HepG2 (cell line): ENCODE results near the gene CTRB2. TPM values are rescaled to one million over a fixed set of nuclear protein-coding genes. Genes with fewer than 3 reads are reported as not detected.

Experiments used
- ATF7-NPFF ChIP-seq: sonication (generic); formaldehyde crosslinking; IDR thresholded peaks from 2 replicates; pipeline ENCODE4 v1.8.1; 2023; ENCODE audit warnings: mild to moderate bottlenecking, low read depth, missing genetic modification reagents, moderate library complexity
- HCFC1 ChIP-seq: fragments of 150-350 bp; IDR thresholded peaks from 2 replicates; pipeline ENCODE4 v1.6.1; 2014; ENCODE audit warnings: low read depth, low read length
- HMGXB3 ChIP-seq: sonication (generic); formaldehyde crosslinking; IDR thresholded peaks from 2 replicates; pipeline ENCODE4 v1.4.0; 2020; ENCODE audit warnings: missing genetic modification reagents, borderline replicate concordance
- ISX ChIP-seq: sonication (generic); formaldehyde crosslinking; conservative IDR thresholded peaks from 2 replicates; pipeline ENCODE4 v1.5.0; 2020; ENCODE audit warnings: missing genetic modification reagents
- KDM1A ChIP-seq: IDR thresholded peaks from 2 replicates; pipeline ENCODE4 v1.6.1; 2016; ENCODE audit warnings: missing compliant biosample characterization
- KLF16 ChIP-seq, 2 experiments: sonication (generic) in 1 of 2; formaldehyde crosslinking in 1 of 2; IDR thresholded peaks; 2 replicates each; pipeline versions ENCODE4 v1.6.1 to v1.8.0; 2016 to 2023; ENCODE audit warnings: missing genetic modification reagents in 2 of 2, missing compliant biosample characterization in 1 of 2
- MAZ ChIP-seq, 2 experiments: sonication (generic) in 1 of 2; formaldehyde crosslinking in 1 of 2; IDR thresholded peaks; 2 replicates each; pipeline versions ENCODE4 v1.5.0 to v1.6.1; 2012 to 2020; ENCODE audit warnings: low read depth in 2 of 2, mild to moderate bottlenecking in 2 of 2, borderline replicate concordance in 1 of 2, improper control_type of control experiment in 1 of 2, low read length in 1 of 2, missing genetic modification reagents in 1 of 2, moderate library complexity in 1 of 2
- REXO4 ChIP-seq: sonication (generic); formaldehyde crosslinking; IDR thresholded peaks from 2 replicates; pipeline ENCODE4 v1.8.0; 2022; ENCODE audit warnings: missing genetic modification reagents, mild to moderate bottlenecking, borderline replicate concordance
- RFXANK ChIP-seq: IDR thresholded peaks from 2 replicates; pipeline ENCODE4 v1.6.1; 2016
- SOX6 ChIP-seq, 2 experiments: fragments of 450-650 bp in 1 of 2; sonication (generic) in 1 of 2; formaldehyde crosslinking in 1 of 2; IDR thresholded peaks; 2 replicates each; pipeline versions ENCODE4 v1.4.0 to v1.6.1; 2017 to 2020; ENCODE audit warnings: antibody characterized with exemption in 1 of 2, mild to moderate bottlenecking in 1 of 2, missing genetic modification reagents in 1 of 2
- SUZ12 ChIP-seq: fragments of 150-350 bp; IDR thresholded peaks from 2 replicates; pipeline ENCODE4 v1.6.1; 2014; ENCODE audit warnings: low read depth, low read length
- ZBTB3 ChIP-seq: sonication (generic); formaldehyde crosslinking; IDR thresholded peaks from 2 replicates; pipeline ENCODE4 v1.4.0; 2020; ENCODE audit warnings: low read depth, mild to moderate bottlenecking, moderate library complexity, missing genetic modification reagents, borderline replicate concordance
- ZBTB8A ChIP-seq: sonication (generic); formaldehyde crosslinking; IDR thresholded peaks from 2 replicates; pipeline ENCODE4 v1.4.0; 2020; ENCODE audit warnings: mild to moderate bottlenecking, low read depth, missing genetic modification reagents, borderline replicate concordance
- ZMYM2 ChIP-seq: sonication (generic); formaldehyde crosslinking; IDR thresholded peaks from 2 replicates; pipeline ENCODE4 v1.8.0; 2022; ENCODE audit warnings: mild to moderate bottlenecking, missing genetic modification reagents
- ZNF598 ChIP-seq: sonication (generic); formaldehyde crosslinking; IDR thresholded peaks from 2 replicates; pipeline ENCODE4 v1.5.1; 2020; ENCODE audit warnings: mild to moderate bottlenecking, missing genetic modification reagents, borderline replicate concordance
- ZNF619 ChIP-seq: sonication (generic); formaldehyde crosslinking; IDR thresholded peaks from 2 replicates; pipeline ENCODE4 v1.4.0; 2020; ENCODE audit warnings: mild to moderate bottlenecking, missing genetic modification reagents
- ZNF75D ChIP-seq: sonication (generic); formaldehyde crosslinking; IDR thresholded peaks from 2 replicates; pipeline ENCODE4 v1.8.1; 2023; ENCODE audit warnings: missing genetic modification reagents, mild to moderate bottlenecking, borderline replicate concordance
- ZNF891 ChIP-seq: sonication (generic); formaldehyde crosslinking; IDR thresholded peaks from 2 replicates; pipeline ENCODE4 v1.5.0; 2020; ENCODE audit warnings: mild to moderate bottlenecking, missing genetic modification reagents
- polyA plus RNA-seq, 8 experiments: library from polyadenylated mRNA; depleted of rRNA in 3 of 8; stranded (reverse) in 7 of 8; unstranded in 1 of 8; fragments of >200 nt; fragmentation: Illumina TruSeq in 4 of 8; extraction: Trizol in 4 of 8; gene quantifications; 2 replicates each; pipeline versions ENCODE4 v1.2.1 to v1.2.3, GENCODE V29; 2011 to 2016; ENCODE audit warnings: low read depth in 4 of 8, missing spikeins in 1 of 8, mixed read lengths in 1 of 8; ENCODE audit not compliant: insufficient read depth in 1 of 8
- total RNA-seq, 5 experiments: library from RNA; depleted of rRNA; stranded (reverse); fragments of >200 nt; fragmentation: Illumina TruSeq; extraction: Trizol; gene quantifications; 2 replicates each; pipeline ENCODE4 v1.2.3, GENCODE V29; 2016; ENCODE audit warnings: low read depth in 1 of 5
- TF ChIP-seq, protein P1 (sequence below): IDR thresholded peaks from 2 replicates; pipeline ENCODE4 v1.6.1; 2016; ENCODE audit warnings: control low read depth
- TF ChIP-seq, protein P2 (sequence below): sonication (generic); formaldehyde crosslinking; IDR thresholded peaks from 2 replicates; pipeline ENCODE4 v1.4.0; 2020; ENCODE audit warnings: missing genetic modification reagents
- TF ChIP-seq, protein P3 (sequence below): sonication (generic); formaldehyde crosslinking; IDR thresholded peaks from 2 replicates; pipeline ENCODE4 v1.9.0; 2021; ENCODE audit warnings: missing genetic modification reagents, borderline replicate concordance

The CTRB2 gene
- total and polyA plus RNA-seq, 2 of the 13 experiments (the other 11 are each of a cell fraction or from before 2014, with no cell fraction given) = 0.13 TPM; not detected in 1

- TF ChIP-seq ZNF598 (no peak), ZNF619 (CRISPR knock-in tag) (no peak; the same call in 1 of the 2 replicates), HCFC1 (no peak), HMGXB3 (0 out of 2 replicates have a peak, but pooled peaks have one; percentile 21), ZBTB8A (CRISPR knock-in tag) (no peak), SUZ12 (no peak), RFXANK (no peak), ZMYM2 (no peak), ATF7-NPFF (peak; percentile 22; the same call in 1 of the 2 replicates), KDM1A (CRISPR knock-in tag) (no peak), ISX (CRISPR knock-in tag) (no peak), ZBTB3 (no peak), REXO4 (no peak), SOX6 (IDR thresholded peaks at IDR 0.05) (no peak), SOX6 (CRISPR knock-in tag; IDR thresholded peaks at IDR 0.05) (no peak), MAZ (IDR thresholded peaks at IDR 0.05; ENCODE audit: borderline replicate concordance, low read depth, low read length) (peak; percentile 69), MAZ (CRISPR knock-in tag; IDR thresholded peaks at IDR 0.05; ENCODE audit: low read depth) (no peak; the same call in 1 of the 2 replicates), ZNF891 (no peak), KLF16 (CRISPR knock-in tag; IDR thresholded peaks at IDR 0.05) (no peak), ZNF75D (CRISPR knock-in tag) (no peak)
- TF ChIP-seq, protein P1, sequence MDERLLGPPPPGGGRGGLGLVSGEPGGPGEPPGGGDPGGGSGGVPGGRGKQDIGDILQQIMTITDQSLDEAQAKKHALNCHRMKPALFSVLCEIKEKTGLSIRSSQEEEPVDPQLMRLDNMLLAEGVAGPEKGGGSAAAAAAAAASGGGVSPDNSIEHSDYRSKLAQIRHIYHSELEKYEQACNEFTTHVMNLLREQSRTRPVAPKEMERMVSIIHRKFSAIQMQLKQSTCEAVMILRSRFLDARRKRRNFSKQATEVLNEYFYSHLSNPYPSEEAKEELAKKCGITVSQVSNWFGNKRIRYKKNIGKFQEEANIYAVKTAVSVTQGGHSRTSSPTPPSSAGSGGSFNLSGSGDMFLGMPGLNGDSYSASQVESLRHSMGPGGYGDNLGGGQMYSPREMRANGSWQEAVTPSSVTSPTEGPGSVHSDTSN = no peak
- TF ChIP-seq, protein P2, sequence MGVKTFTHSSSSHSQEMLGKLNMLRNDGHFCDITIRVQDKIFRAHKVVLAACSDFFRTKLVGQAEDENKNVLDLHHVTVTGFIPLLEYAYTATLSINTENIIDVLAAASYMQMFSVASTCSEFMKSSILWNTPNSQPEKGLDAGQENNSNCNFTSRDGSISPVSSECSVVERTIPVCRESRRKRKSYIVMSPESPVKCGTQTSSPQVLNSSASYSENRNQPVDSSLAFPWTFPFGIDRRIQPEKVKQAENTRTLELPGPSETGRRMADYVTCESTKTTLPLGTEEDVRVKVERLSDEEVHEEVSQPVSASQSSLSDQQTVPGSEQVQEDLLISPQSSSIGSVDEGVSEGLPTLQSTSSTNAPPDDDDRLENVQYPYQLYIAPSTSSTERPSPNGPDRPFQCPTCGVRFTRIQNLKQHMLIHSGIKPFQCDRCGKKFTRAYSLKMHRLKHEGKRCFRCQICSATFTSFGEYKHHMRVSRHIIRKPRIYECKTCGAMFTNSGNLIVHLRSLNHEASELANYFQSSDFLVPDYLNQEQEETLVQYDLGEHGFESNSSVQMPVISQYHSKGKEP (CRISPR knock-in tag) = no peak
- TF ChIP-seq, protein P3, sequence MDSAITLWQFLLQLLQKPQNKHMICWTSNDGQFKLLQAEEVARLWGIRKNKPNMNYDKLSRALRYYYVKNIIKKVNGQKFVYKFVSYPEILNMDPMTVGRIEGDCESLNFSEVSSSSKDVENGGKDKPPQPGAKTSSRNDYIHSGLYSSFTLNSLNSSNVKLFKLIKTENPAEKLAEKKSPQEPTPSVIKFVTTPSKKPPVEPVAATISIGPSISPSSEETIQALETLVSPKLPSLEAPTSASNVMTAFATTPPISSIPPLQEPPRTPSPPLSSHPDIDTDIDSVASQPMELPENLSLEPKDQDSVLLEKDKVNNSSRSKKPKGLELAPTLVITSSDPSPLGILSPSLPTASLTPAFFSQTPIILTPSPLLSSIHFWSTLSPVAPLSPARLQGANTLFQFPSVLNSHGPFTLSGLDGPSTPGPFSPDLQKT (CRISPR knock-in tag) = no peak
Observed at GRCh38 chr16:75251280-75252048, 44.5 kb upstream of the CTRB2 start, which contains the start of gene BCAR1 (continued).
